ENCODE data around the gene HMHB1.
"Not testable (repeated sequence)": the region's sequence is repeated elsewhere in the genome, so short reads cannot be mapped to it uniquely, and the experiment has no call there.

HMHB1 gene

DNA sequence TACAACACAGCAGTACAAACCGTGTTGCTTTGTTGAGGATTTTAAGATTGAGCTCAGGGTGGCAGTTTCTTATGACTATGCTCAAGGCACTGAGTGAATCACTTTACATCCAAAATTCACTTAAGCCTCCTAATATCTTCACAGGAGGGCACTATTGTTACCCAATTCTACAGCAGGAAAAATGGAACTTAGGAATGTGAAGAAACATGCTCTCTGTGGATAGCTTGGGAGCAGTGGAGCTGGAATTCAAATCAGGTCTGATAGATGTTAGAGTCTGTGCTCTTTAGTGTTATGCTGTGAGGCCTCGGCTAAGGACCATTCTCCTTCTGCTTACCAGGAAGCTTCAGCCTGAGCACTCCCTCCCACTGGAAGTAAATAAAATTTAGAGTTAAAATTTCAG is 18.7 kb upstream of the HMHB1 start:
- no peaks in the 10 kb centered on the region for H3K27me3 ChIP-seq
- H3K27ac ChIP-seq: peak overlapping the region in 7 of 11 experiments; percentile 75 to 86 (median 80); a peak in 15 of 22 replicates
- no peak overlapping the region for H3K4me3 ChIP-seq
- H4K20me1 ChIP-seq: no peaks in the 10 kb centered on the region
- H3K9me3 ChIP-seq (replicated peaks in 1 of 11): peaks cover 0 to 17% (median 4%) of the 10 kb centered on the region in 11 experiments; a peak in 5 of 22 replicates
- peaks cover 31 to 47% (median 39%) of the 10 kb centered on the region in 10 experiments for H3K4me1 ChIP-seq
- no peak for TF ChIP-seq Cebpa-rat (IDR thresholded peaks at IDR 0.05)
- H3K36me3 ChIP-seq: no peaks in the 10 kb centered on the region
- H3K4me2 ChIP-seq: peak overlapping the region; percentile 59 to 91 (median 74); a peak in 20 of 22 replicates
- H3K9ac ChIP-seq: peak overlapping the region in 1 of 11 experiments; percentile 1; a peak in 2 of 22 replicates

GRCh38 chr5:143796125-143796524 is 15.8 kb upstream of the HMHB1 start:
- peaks cover 0 to 24% (median 0%) of the 10 kb centered on the region in 11 experiments; a peak in 5 of 22 replicates for H3K9me3 ChIP-seq (replicated peaks in 1 of 11)
- peak overlapping the region in 1 of 11 experiments; percentile 45; a peak in 1 of 22 replicates for H3K27ac ChIP-seq
- no peaks in the 10 kb centered on the region for H3K36me3 ChIP-seq
- H3K4me2 ChIP-seq: peak overlapping the region in 5 of 11 experiments; percentile 10 to 62 (median 24); a peak in 6 of 22 replicates
- H3K4me1 ChIP-seq: peaks cover 49 to 69% (median 57%) of the 10 kb centered on the region in 10 experiments
- no peaks in the 10 kb centered on the region for H4K20me1 ChIP-seq
- H3K9ac ChIP-seq: no peak overlapping the region
- H3K4me3 ChIP-seq: no peak overlapping the region
- no peak for TF ChIP-seq Cebpa-rat (IDR thresholded peaks at IDR 0.05)
- H3K27me3 ChIP-seq: no peaks in the 10 kb centered on the region

GRCh38 chr5:143796753-143797152 is 15.2 kb upstream of the HMHB1 start:
- Histone ChIP-seq H3K9ac (no peak overlapping the region), H4K20me1 (no peaks in the 10 kb centered on the region), H3K4me2 (peak overlapping the region in 10 of 11 experiments; percentile 13 to 62 (median 33); a peak in 15 of 22 replicates), H3K27me3 (no peaks in the 10 kb centered on the region), H3K27ac (peak overlapping the region in 1 of 11 experiments; percentile 45; a peak in 1 of 22 replicates), H3K9me3 (replicated peaks in 1 of 11) (peaks cover 0 to 24% (median 0%) of the 10 kb centered on the region in 11 experiments; a peak in 5 of 22 replicates), H3K36me3 (no peaks in the 10 kb centered on the region), H3K4me3 (no peak overlapping the region), H3K4me1 (peaks cover 50 to 70% (median 59%) of the 10 kb centered on the region in 10 experiments)
- no peak for TF ChIP-seq Cebpa-rat (IDR thresholded peaks at IDR 0.05)

- H3K27ac ChIP-seq: peak overlapping the region in 5 of 11 experiments; percentile 1 to 61 (median 44); a peak in 9 of 22 replicates
- no peak overlapping the region for H3K4me3 ChIP-seq
- H3K9me3 ChIP-seq (replicated peaks in 1 of 11): peaks cover 0 to 36% (median 0%) of the 10 kb centered on the region in 11 experiments; a peak in 6 of 22 replicates
- peak overlapping the region in 10 of 11 experiments; percentile 39 to 75 (median 58); a peak in 20 of 22 replicates for H3K4me2 ChIP-seq
- no peaks in the 10 kb centered on the region for H3K36me3 ChIP-seq
- H4K20me1 ChIP-seq: no peaks in the 10 kb centered on the region
- 0 out of 22 replicates have a peak overlapping the region, but pooled peaks of 1 of the 11 experiments have one; percentile 17 for H3K9ac ChIP-seq
- peaks cover 36 to 71% (median 49%) of the 10 kb centered on the region in 10 experiments for H3K4me1 ChIP-seq
- TF ChIP-seq Cebpa-rat (IDR thresholded peaks at IDR 0.05): no peak
- no peaks in the 10 kb centered on the region for H3K27me3 ChIP-seq
Observed at GRCh38 chr5:143800715-143801114, 11.2 kb upstream of the HMHB1 start.

GRCh38 chr5:143801252-143801939 is 10.6 kb upstream of the HMHB1 start:
- Histone ChIP-seq H3K9ac (0 out of 22 replicates have a peak overlapping the region, but pooled peaks of 1 of the 11 experiments have one; percentile 17), H3K36me3 (no peaks in the 10 kb centered on the region), H3K4me2 (peak overlapping the region; percentile 17 to 75 (median 57); a peak in 19 of 22 replicates), H3K4me3 (no peak overlapping the region), H3K9me3 (replicated peaks in 1 of 11) (peaks cover 0 to 36% (median 0%) of the 10 kb centered on the region in 11 experiments; a peak in 5 of 22 replicates), H3K4me1 (peaks cover 35 to 73% (median 51%) of the 10 kb centered on the region in 10 experiments), H4K20me1 (no peaks in the 10 kb centered on the region), H3K27me3 (no peaks in the 10 kb centered on the region), H3K27ac (peak overlapping the region in 5 of 11 experiments; percentile 1 to 61 (median 44); a peak in 9 of 22 replicates)
- no peak for TF ChIP-seq Cebpa-rat (IDR thresholded peaks at IDR 0.05)

- Histone ChIP-seq H3K4me2 (peak overlapping the region; percentile 54 to 89 (median 77); a peak in 21 of 22 replicates), H4K20me1 (no peaks in the 10 kb centered on the region), H3K4me1 (peaks cover 24 to 75% (median 48%) of the 10 kb centered on the region in 10 experiments), H3K27me3 (no peaks in the 10 kb centered on the region), H3K36me3 (no peaks in the 10 kb centered on the region), H3K4me3 (no peak overlapping the region; a peak in 1 of 20 replicates), H3K9ac (peak overlapping the region in 2 of 11 experiments; percentile 3 to 27; a peak in 2 of 22 replicates), H3K9me3 (replicated peaks in 1 of 11) (peaks cover 0 to 27% (median 0%) of the 10 kb centered on the region in 11 experiments; a peak in 5 of 22 replicates), H3K27ac (peak overlapping the region in 6 of 11 experiments; percentile 21 to 70 (median 47); a peak in 10 of 22 replicates)
- TF ChIP-seq Cebpa-rat (IDR thresholded peaks at IDR 0.05): no peak
Observed at GRCh38 chr5:143805861-143806260, 6.1 kb upstream of the HMHB1 start.

- Histone ChIP-seq H3K9me3 (replicated peaks in 1 of 11) (peaks cover 0 to 27% (median 0%) of the 10 kb centered on the region in 11 experiments; a peak in 5 of 22 replicates), H4K20me1 (no peaks in the 10 kb centered on the region), H3K36me3 (no peaks in the 10 kb centered on the region), H3K9ac (peak overlapping the region in 4 of 11 experiments; percentile 19 to 57 (median 37); a peak in 7 of 22 replicates), H3K4me2 (peak overlapping the region; percentile 54 to 89 (median 77)), H3K4me1 (peaks cover 21 to 75% (median 48%) of the 10 kb centered on the region in 10 experiments), H3K27me3 (no peaks in the 10 kb centered on the region), H3K4me3 (peak overlapping the region in 1 of 10 experiments; percentile 27; a peak in 2 of 20 replicates), H3K27ac (peak overlapping the region in 8 of 11 experiments; percentile 21 to 70 (median 38); a peak in 13 of 22 replicates)
- no peak for TF ChIP-seq Cebpa-rat (IDR thresholded peaks at IDR 0.05)
Observed at GRCh38 chr5:143806579-143806978, 5.4 kb upstream of the HMHB1 start.

DNA sequence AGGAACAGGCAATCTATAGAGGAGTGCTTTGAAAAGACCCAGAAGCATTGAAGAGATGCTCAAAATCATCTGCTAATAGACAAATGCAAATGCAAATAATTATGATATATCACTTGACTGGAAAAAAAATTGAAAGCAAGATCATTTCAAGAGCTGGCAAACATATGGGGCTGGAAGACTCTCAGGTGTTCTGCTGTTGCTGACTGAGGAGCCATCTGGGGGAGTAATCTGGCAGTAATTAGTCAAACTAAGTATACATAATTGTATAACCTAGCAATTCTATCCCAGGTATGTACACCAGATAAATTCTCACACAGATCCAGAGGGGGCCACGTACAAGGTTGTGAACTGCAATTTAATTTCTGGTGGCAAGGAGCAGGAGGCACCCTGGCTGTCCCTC is 4.6 kb upstream of the HMHB1 start:
- H3K4me3 ChIP-seq: no peak overlapping the region
- no peaks in the 10 kb centered on the region for H3K36me3 ChIP-seq
- H4K20me1 ChIP-seq: no peaks in the 10 kb centered on the region
- H3K27ac ChIP-seq: peak overlapping the region in 3 of 11 experiments; percentile 33 to 58 (median 51); a peak in 8 of 22 replicates
- no peak for TF ChIP-seq Cebpa-rat (IDR thresholded peaks at IDR 0.05)
- no peak overlapping the region for H3K9ac ChIP-seq
- H3K27me3 ChIP-seq: no peaks in the 10 kb centered on the region
- H3K9me3 ChIP-seq (replicated peaks in 1 of 11): peaks cover 0 to 27% (median 0%) of the 10 kb centered on the region in 11 experiments; a peak in 5 of 22 replicates
- peak overlapping the region in 7 of 11 experiments; percentile 2 to 89 (median 77); a peak in 12 of 22 replicates for H3K4me2 ChIP-seq
- peaks cover 28 to 78% (median 53%) of the 10 kb centered on the region in 10 experiments for H3K4me1 ChIP-seq

GRCh38 chr5:143816370-143816769 is 4.4 kb downstream of the HMHB1 start:
- H3K27me3 ChIP-seq, H3K4me2 ChIP-seq, H3K27ac ChIP-seq, H3K9ac ChIP-seq, H3K4me3 ChIP-seq, H4K20me1 ChIP-seq: not testable (repeated sequence)
- Histone ChIP-seq H3K36me3 (peaks cover 0 to 30% (median 0%) of the 10 kb centered on the region in 11 experiments; a peak in 5 of 22 replicates), H3K9me3 (replicated peaks in 1 of 11) (peaks cover 6 to 61% (median 39%) of the 10 kb centered on the region in 11 experiments; a peak in 20 of 22 replicates), H3K4me1 (peaks cover 19 to 68% (median 40%) of the 10 kb centered on the region in 10 experiments)

Measured in BLaER1 treated with 17β-estradiol and CSF1 and Interleukin-3, amounts not matched to agents 10 nM and 100 nM (cell line).